ENCODE measurements around the gene GJA9.
"Not testable (repeated sequence)": the region's sequence is repeated elsewhere in the genome, so short reads cannot be mapped to it uniquely, and the experiment has no call there.

The GJA9 gene

GRCh38 chr1:38881487-38881886 lies at the start of gene GJA9:
GJA9 (minus strand) TSS chr1:38881587; CDS start chr1:38876098, 5,489 bp downstream.
- DNase-seq, result no peak

GRCh38 chr1:38929476-38929875 lies 48.1 kb upstream of the GJA9 start:
- DNase-seq, result no peak

- no peak for DNase-seq
Measured at GRCh38 chr1:38929054-38929453, 47.7 kb upstream of the GJA9 start.

GRCh38 chr1:38926091-38926490 lies 44.7 kb upstream of the GJA9 start:
- DNase-seq, result no peak

- DNase-seq, result no peak
Measured at GRCh38 chr1:38925391-38925790, 44.0 kb upstream of the GJA9 start.

- DNase-seq, result no peak
Measured at GRCh38 chr1:38923607-38924006, 42.2 kb upstream of the GJA9 start.

GRCh38 chr1:38919130-38919529 lies 37.7 kb upstream of the GJA9 start:
- DNase-seq, result no peak

- DNase-seq, result no peak
Measured at GRCh38 chr1:38918568-38918967, 37.2 kb upstream of the GJA9 start.

GRCh38 chr1:38917772-38918171 lies 36.4 kb upstream of the GJA9 start:
- DNase-seq, result no peak

DNA sequence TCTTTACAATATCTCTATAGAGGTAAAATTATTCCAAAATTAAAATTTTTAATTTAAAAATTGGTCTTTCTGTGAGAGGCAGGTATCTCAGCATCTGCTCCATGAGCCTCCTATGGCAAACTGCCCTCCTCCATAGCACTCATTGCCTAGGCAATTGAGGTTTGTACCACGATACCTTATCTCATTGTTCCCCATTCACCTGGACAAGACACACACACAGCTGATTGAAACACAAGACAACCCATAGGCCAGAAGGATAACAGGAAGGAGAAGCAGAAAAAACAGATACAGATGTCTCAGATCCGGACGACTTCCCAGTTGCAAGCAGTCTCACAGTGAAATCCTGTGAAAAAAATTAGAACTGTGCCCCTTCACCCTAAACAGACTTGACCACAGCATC lies 36.0 kb upstream of the GJA9 start:
- no peak for DNase-seq

DNA sequence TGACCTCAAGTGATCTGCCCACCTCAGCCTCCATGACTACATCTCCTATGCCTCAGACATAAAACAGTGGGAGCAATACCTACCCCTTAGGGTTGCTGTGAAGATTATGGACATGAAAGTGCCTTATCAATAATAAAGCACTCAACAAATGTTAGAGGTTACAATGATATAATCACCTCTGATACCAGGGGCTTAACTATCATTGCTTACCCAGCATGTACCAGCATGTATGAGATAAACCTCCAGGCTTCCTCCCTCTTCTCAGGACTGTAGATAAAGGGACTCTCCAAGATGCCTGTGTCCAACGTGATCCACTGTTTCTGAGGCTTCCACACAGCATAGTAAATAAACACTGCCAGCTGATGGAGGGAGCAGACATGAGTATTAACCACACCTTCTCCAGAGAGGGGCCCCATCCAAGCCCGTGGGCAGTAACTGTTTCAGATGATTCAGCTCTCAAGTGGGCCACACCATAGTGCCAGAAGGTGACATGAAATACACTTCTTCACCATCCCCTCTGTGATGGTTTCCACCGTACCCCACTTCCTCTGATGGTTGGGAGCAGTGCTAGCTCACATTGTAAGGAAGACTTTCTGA lies 34.1 kb upstream of the GJA9 start:
- DNase-seq, result no peak

GRCh38 chr1:38914908-38915307 lies 33.5 kb upstream of the GJA9 start:
- not testable (repeated sequence) for DNase-seq

- DNase-seq, result no peak
Measured at GRCh38 chr1:38908821-38909220, 27.4 kb upstream of the GJA9 start.

DNA sequence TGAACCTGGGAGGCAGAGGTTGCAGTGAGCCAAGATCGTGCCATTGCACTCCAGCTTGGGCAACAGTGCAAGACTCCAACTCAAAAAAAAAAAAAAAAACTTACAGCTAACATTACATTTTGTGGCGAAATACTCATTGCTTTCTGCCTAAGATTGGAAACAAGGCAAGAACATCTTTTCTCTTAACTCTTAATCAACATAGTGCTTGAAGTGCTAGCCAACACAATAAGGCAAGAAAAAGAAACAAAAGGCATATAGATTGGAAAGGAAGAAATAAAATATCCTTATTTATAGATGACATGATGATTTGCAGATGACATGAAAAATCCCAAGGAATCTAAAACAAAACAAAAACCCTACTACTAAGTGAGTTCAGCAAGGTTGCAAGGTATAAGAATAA lies 24.6 kb upstream of the GJA9 start:
- DNase-seq, result no peak

GRCh38 chr1:38899560-38899959 lies 18.2 kb upstream of the GJA9 start:
- no peak for DNase-seq

GRCh38 chr1:38898653-38899230 lies 17.4 kb upstream of the GJA9 start:
- no peak for DNase-seq

GRCh38 chr1:38896169-38896568 lies 14.8 kb upstream of the GJA9 start:
- DNase-seq, result no peak

DNA sequence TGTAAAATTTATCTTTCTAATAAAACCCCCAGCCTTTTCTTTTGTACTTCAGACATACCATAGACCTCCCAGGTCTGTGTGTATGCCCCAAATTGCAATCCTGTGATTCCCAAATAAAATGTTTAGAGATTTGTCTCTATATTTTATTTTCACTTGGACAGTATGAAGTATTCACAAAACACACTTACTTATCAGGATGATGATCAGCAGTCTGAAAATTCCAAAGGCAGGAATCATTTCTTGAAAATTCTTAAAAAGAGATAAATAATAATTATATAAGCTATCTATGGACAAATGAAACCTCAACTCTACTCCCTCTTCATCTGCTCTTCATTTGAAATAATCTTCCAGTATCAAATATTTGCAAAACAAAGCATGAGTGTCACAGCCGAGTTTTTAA lies 11.6 kb upstream of the GJA9 start:
- DNase-seq, result no peak

GRCh38 chr1:38891753-38892152 lies 10.4 kb upstream of the GJA9 start:
- DNase-seq, result peak; percentile 12

GRCh38 chr1:38889589-38889988 lies 8.2 kb upstream of the GJA9 start:
- DNase-seq, result no peak

DNA sequence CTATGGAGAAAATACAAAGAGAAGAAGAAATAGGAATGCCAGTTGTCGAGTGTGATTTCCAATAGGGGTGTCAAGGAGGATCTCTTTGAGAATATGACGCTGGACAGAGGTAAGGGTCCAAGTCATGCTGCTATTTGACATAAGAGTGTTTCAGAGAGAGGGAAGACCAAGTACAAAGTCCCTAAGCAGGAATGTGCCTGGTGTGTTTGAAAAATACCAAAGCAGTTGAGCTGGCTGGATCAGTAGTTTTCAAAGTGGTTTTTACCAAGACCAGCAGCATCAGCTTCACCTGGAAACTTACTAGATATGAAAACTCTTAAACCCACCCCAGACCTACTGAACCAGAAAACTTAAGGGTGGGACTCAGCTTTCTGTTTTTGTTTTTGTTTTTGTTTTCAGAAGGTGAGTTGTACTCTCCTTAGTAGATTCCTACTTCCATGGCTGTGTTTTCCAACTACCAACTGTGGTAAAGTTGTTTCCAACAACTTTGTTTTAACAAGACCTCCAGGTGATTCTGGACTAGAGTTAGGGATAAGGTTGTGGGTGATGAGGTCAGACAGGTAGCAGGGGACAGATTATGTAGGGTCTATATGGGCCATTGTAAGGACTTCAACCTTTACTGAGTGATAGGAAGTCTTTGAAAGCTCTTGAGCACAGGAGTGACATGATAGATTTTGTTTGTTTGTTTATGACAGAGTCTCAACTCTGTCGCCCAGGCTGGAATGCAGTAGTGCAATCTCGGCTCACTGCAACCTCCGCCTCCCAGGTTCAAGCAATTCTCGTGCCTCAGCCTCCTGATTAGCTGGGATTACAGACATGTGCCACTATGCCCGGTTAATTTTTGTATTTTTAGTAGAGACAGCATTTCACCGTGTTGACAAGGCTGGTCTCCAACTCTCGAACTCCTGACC lies 7.3 kb upstream of the GJA9 start:
- DNase-seq, result no peak

GRCh38 chr1:38885092-38885491 lies 3.7 kb upstream of the GJA9 start:
- no peak for DNase-seq

DNA sequence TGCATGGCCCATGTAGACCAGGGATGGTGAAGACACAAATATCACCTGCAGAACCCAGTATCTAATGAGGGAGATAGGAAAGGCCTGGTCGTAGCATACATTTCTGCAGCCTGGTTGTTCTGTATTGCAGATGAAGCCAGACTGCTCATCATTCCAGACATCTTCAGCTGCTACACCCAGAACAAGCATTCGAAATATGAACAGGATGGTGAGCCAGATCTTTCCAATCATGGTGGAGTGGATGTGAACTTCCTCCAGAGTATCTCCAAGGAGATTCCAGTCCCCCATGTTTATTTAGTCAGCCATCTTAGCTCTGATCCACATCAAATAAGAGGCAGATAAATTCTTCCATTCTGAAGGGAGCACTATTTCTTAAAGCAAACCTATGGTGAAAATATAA lies 5.6 kb downstream of the GJA9 start:
- no peak for DNase-seq

Data from CD4-positive, alpha-beta T cell treated with Interleukin-17A for 1 hour (primary cell).